Progenitor cell of endocrine pancreas (in vitro differentiated cells): ENCODE measurements around the gene UBXN1. TPM values are rescaled to one million over a fixed set of nuclear protein-coding genes. Genes with fewer than 3 reads are reported as not detected.
"Not testable (repeated sequence)": the region's sequence is repeated elsewhere in the genome, so short reads cannot be mapped to it uniquely, and the experiment has no call there.

Experiments used
- DNase-seq: peaks from one replicate; pipeline ENCODE4 v3.0.0; 2021; ENCODE audit warnings: low spot score; ENCODE audit not compliant: unreplicated experiment
- H3K27ac Mint-ChIP-seq: 2 replicates; pipeline ENCODE4 v1.8.0; 2021; ENCODE audit warnings: mild to moderate bottlenecking, moderate library complexity, mixed read lengths
- H3K27me3 Mint-ChIP-seq: 2 replicates; pipeline ENCODE4 v1.8.0; 2021; ENCODE audit warnings: mixed read lengths
- H3K36me3 Mint-ChIP-seq: 2 replicates; pipeline ENCODE4 v1.8.0; 2022; ENCODE audit warnings: mixed read lengths; ENCODE audit not compliant: insufficient read depth
- H3K4me1 Mint-ChIP-seq: 2 replicates; pipeline ENCODE4 v1.8.0; 2021; ENCODE audit warnings: low read depth, mixed read lengths
- H3K4me3 Mint-ChIP-seq: 2 replicates; pipeline ENCODE4 v1.8.0; 2021; ENCODE audit warnings: low read depth, mild to moderate bottlenecking, moderate library complexity, mixed read lengths
- H3K9me3 Mint-ChIP-seq: 2 replicates; pipeline ENCODE4 v1.8.0; 2021; ENCODE audit warnings: low read depth, mixed read lengths
- total RNA-seq: library from RNA; stranded (reverse); gene quantifications from 2 replicates; pipeline ENCODE4 v1.2.1, GENCODE V29; 2021
- TF ChIP-seq, protein P1 (sequence below): fragments of 200-600 bp; sonication (generic); IDR thresholded peaks from one replicate; pipeline ENCODE4 v1.5.0; 2021; ENCODE audit warnings: antibody characterized with exemption, mild to moderate bottlenecking; ENCODE audit not compliant: unreplicated experiment

Gene UBXN1
- total RNA-seq, 1 donor from 2014 or later = 102 TPM

- H3K9me3 Mint-ChIP-seq = no peaks in the 10 kb centered on the region
- peak within 1 kb of the TSS; percentile 99 for H3K27ac Mint-ChIP-seq
- no peaks in the 10 kb centered on the region for H3K27me3 Mint-ChIP-seq
- DNase-seq = no peak
- peaks cover 28% of the 10 kb centered on the region for H3K4me1 Mint-ChIP-seq
- H3K36me3 Mint-ChIP-seq = peaks cover 12% of the 10 kb centered on the region
- peak within 1 kb of the TSS; percentile 95 for H3K4me3 Mint-ChIP-seq
- TF ChIP-seq, protein P1, sequence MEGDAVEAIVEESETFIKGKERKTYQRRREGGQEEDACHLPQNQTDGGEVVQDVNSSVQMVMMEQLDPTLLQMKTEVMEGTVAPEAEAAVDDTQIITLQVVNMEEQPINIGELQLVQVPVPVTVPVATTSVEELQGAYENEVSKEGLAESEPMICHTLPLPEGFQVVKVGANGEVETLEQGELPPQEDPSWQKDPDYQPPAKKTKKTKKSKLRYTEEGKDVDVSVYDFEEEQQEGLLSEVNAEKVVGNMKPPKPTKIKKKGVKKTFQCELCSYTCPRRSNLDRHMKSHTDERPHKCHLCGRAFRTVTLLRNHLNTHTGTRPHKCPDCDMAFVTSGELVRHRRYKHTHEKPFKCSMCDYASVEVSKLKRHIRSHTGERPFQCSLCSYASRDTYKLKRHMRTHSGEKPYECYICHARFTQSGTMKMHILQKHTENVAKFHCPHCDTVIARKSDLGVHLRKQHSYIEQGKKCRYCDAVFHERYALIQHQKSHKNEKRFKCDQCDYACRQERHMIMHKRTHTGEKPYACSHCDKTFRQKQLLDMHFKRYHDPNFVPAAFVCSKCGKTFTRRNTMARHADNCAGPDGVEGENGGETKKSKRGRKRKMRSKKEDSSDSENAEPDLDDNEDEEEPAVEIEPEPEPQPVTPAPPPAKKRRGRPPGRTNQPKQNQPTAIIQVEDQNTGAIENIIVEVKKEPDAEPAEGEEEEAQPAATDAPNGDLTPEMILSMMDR = no peak
These were observed 28.5 kb upstream of the UBXN1 start, which contains the start of the genes BSCL2 and GNG3 for GRCh38 chr11:62707277-62707861. TSS of gene BSCL2 (minus strand) at chr11:62707424. CDS start at chr11:62707195, 229 bp downstream. TSS of gene GNG3 (plus strand) at chr11:62707676. CDS start at chr11:62708296, 620 bp downstream.

DNA sequence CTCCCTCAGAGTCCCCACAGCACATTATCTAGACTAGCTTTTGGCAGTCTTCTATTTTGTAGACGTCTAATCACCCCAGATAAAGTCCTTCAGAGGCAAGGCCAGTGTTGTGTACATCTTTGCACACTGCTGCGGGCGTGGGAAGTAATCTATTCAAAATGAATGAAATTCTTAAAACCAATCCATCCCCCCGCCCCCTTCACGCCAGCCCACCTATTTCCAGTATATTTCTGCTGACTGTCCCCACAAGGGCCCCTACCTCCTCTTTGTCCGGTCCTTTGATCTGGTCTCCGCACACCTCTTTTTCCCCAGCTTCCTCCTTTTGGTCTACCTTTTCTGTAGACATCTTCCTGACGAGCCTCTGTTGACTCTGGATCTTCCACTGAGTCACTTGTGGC lies 28.0 kb upstream of the UBXN1 start:
- DNase-seq = no peak
- peaks cover 11% of the 10 kb centered on the region for H3K36me3 Mint-ChIP-seq
- H3K27ac Mint-ChIP-seq = peak overlapping the region; percentile 81
- H3K4me1 Mint-ChIP-seq = peaks cover 28% of the 10 kb centered on the region
- H3K27me3 Mint-ChIP-seq = no peaks in the 10 kb centered on the region
- TF ChIP-seq, protein P1 = no peak
- no peaks in the 10 kb centered on the region for H3K9me3 Mint-ChIP-seq
- peak overlapping the region; percentile 64 for H3K4me3 Mint-ChIP-seq

- Mint-ChIP-seq H3K4me1 (peaks cover 28% of the 10 kb centered on the region), H3K9me3 (no peaks in the 10 kb centered on the region), H3K36me3 (peaks cover 11% of the 10 kb centered on the region), H3K27ac (peak overlapping the region; percentile 99), H3K27me3 (no peaks in the 10 kb centered on the region), H3K4me3 (peak overlapping the region; percentile 90)
- peak; percentile 91 for DNase-seq
- TF ChIP-seq, protein P1 = no peak
These were observed 27.3 kb upstream of the UBXN1 start for GRCh38 chr11:62705880-62706849.

DNA sequence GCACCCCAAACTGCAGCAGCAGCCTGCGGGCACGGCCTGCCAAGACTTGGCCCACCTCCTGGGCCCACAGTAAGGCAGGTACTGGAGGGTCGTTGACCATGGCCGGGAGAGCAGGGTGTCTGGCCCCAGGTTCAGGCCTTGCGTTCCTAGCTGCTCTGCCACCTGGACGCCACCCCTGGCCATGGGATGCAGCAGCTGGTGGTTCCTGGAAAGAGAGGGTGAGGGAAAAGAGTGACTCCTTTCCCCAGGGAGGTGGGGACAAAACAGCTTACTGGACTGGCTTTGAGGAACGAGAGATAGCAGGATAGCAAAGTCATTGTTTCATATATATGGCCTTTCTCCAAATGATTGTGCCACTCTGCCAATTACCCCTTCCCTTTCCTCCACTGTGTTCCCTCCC lies 26.5 kb upstream of the UBXN1 start:
- H3K36me3 Mint-ChIP-seq = peaks cover 12% of the 10 kb centered on the region
- TF ChIP-seq, protein P1 = no peak
- DNase-seq = no peak
- H3K4me3 Mint-ChIP-seq = peak overlapping the region; percentile 90
- no peaks in the 10 kb centered on the region for H3K9me3 Mint-ChIP-seq
- H3K27me3 Mint-ChIP-seq = no peaks in the 10 kb centered on the region
- H3K4me1 Mint-ChIP-seq = peaks cover 28% of the 10 kb centered on the region
- peak overlapping the region; percentile 99 for H3K27ac Mint-ChIP-seq

GRCh38 chr11:62703921-62704320 lies 25.0 kb upstream of the UBXN1 start:
- H3K27ac Mint-ChIP-seq, H3K27me3 Mint-ChIP-seq, DNase-seq, H3K9me3 Mint-ChIP-seq, H3K4me3 Mint-ChIP-seq: not testable (repeated sequence)
- H3K36me3 Mint-ChIP-seq = peaks cover 11% of the 10 kb centered on the region
- H3K4me1 Mint-ChIP-seq = peaks cover 23% of the 10 kb centered on the region
